SK-N-SH treated with all-trans-retinoic acid at 6 μM for 48 hours (cell line): Measurements from ENCODE around the gene SEC14L5.

Experiments
- ATAC-seq: fragments of 200-7000 bp; cut with Tn5 transposase; 3 replicates; pipeline ENCODE4 v1.9.1; 2020; ENCODE audit warnings: mild to moderate bottlenecking, moderate library complexity
- ARNTL ChIP-seq: fragments of 450-650 bp; formaldehyde crosslinking; IDR thresholded peaks from 2 replicates; pipeline ENCODE4 v1.5.0; 2020; ENCODE audit warnings: low read depth, mild to moderate bottlenecking, moderate library complexity, borderline replicate concordance
- CSDC2 ChIP-seq: fragments of 250-450 bp; sonication (Bioruptor Pico); IDR thresholded peaks from 2 replicates; pipeline ENCODE4 v1.5.0; 2020; ENCODE audit warnings: mild to moderate bottlenecking, moderate library complexity
- ESRRG ChIP-seq: fragments of 250-450 bp; sonication (Bioruptor Pico); IDR thresholded peaks from 2 replicates; pipeline ENCODE4 v1.6.1; 2021; ENCODE audit warnings: mild to moderate bottlenecking
- ISL1 ChIP-seq: fragments of 250-450 bp; sonication (Bioruptor Pico); IDR thresholded peaks from 2 replicates; pipeline ENCODE4 v2.1.2; 2022; ENCODE audit warnings: mild to moderate bottlenecking, moderate library complexity
- OSR1 ChIP-seq: fragments of 250-450 bp; sonication (Bioruptor Pico); IDR thresholded peaks from 2 replicates; pipeline ENCODE4 v1.8.0; 2022; ENCODE audit warnings: moderate library complexity, mild to moderate bottlenecking, inconsistent platforms
- PPARA ChIP-seq: fragments of 250-450 bp; sonication (Bioruptor Pico); IDR thresholded peaks from 2 replicates; pipeline ENCODE4 v1.5.0; 2020; ENCODE audit warnings: mild to moderate bottlenecking, borderline replicate concordance
- RARB ChIP-seq: fragments of 250-450 bp; sonication (Bioruptor Pico); IDR thresholded peaks from 2 replicates; pipeline ENCODE4 v1.8.0; 2021; ENCODE audit warnings: mild to moderate bottlenecking, moderate library complexity
- SNAI2 ChIP-seq: fragments of 250-450 bp; sonication (Bioruptor Pico); IDR thresholded peaks from 2 replicates; pipeline ENCODE4 v1.5.0; 2020; ENCODE audit warnings: mild to moderate bottlenecking, moderate library complexity
- TOX ChIP-seq: fragments of 250-450 bp; sonication (Bioruptor Pico); IDR thresholded peaks from 2 replicates; pipeline ENCODE4 v1.8.0; 2021; ENCODE audit warnings: mild to moderate bottlenecking, moderate library complexity, borderline replicate concordance
- ZC3H10 ChIP-seq: fragments of 250-450 bp; sonication (Bioruptor Pico); IDR thresholded peaks from 2 replicates; pipeline ENCODE4 v1.5.1; 2021; ENCODE audit warnings: mild to moderate bottlenecking, moderate library complexity
- ZFP3 ChIP-seq: fragments of 250-450 bp; sonication (Bioruptor Pico); IDR thresholded peaks from 2 replicates; pipeline ENCODE4 v1.5.0; 2020; ENCODE audit warnings: mild to moderate bottlenecking, moderate library complexity
- ZFP30 ChIP-seq: fragments of 450-650 bp; formaldehyde crosslinking; IDR thresholded peaks from 2 replicates; pipeline ENCODE4 v1.5.0; 2022; ENCODE audit warnings: mild to moderate bottlenecking, moderate library complexity
- ZNF565 ChIP-seq: fragments of 450-650 bp; formaldehyde crosslinking; conservative IDR thresholded peaks from 2 replicates; pipeline ENCODE4 v1.5.0; 2020; ENCODE audit warnings: low read depth, mild to moderate bottlenecking, moderate library complexity
- ZNF8 ChIP-seq: fragments of 450-650 bp; formaldehyde crosslinking; IDR thresholded peaks from 2 replicates; pipeline ENCODE4 v1.5.0; 2020; ENCODE audit warnings: mild to moderate bottlenecking, moderate library complexity
- TF ChIP-seq, protein P1 (sequence below): fragments of 250-450 bp; sonication (Bioruptor Pico); IDR thresholded peaks from 2 replicates; pipeline ENCODE4 v1.5.0; 2020; ENCODE audit warnings: mild to moderate bottlenecking, moderate library complexity
- TF ChIP-seq, protein P2 (sequence below): fragments of 250-450 bp; sonication (Bioruptor Pico); IDR thresholded peaks from 2 replicates; pipeline ENCODE4 v1.8.0; 2021; ENCODE audit warnings: low read depth, mild to moderate bottlenecking, moderate library complexity, borderline replicate concordance
- TF ChIP-seq, protein P3 (sequence below): fragments of 250-450 bp; sonication (Bioruptor Pico); IDR thresholded peaks from 2 replicates; pipeline ENCODE4 v1.8.0; 2020; ENCODE audit warnings: mild to moderate bottlenecking, moderate library complexity, borderline replicate concordance

SEC14L5 gene

DNA sequence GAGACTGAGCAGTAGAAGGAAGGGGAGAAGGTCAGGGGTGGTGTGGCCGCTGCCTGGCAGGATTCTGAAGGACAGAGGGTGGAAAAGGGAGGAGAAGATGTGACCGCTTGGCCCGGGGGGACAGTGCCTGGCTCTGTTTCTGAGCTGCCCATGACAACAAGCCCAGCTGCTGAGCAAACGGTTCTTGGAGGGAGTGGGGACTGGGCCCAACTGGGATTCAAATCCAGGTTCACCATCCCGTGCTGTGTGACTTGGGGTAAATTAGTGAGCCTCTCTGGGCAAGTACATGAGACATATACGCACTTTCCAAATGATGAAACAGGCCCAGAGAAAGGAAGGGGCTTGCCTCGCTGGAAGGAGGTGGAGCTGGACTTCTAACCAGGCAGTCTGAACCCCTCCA, 23.3 kb downstream of the SEC14L5 start:
- TF ChIP-seq PPARA (CRISPR knock-in tag) (no peak), ISL1 (no peak), TOX (no peak), ZFP3 (CRISPR knock-in tag) (no peak), OSR1 (CRISPR knock-in tag) (no peak), ESRRG (CRISPR knock-in tag) (no peak), ZFP30 (no peak), RARB (CRISPR knock-in tag) (no peak), ARNTL (CRISPR knock-in tag) (no peak), ZNF8 (CRISPR knock-in tag) (no peak), ZNF565 (CRISPR knock-in tag) (no peak), CSDC2 (CRISPR knock-in tag) (no peak), SNAI2 (CRISPR knock-in tag) (no peak), ZC3H10 (CRISPR knock-in tag) (no peak)
- TF ChIP-seq, protein P1, sequence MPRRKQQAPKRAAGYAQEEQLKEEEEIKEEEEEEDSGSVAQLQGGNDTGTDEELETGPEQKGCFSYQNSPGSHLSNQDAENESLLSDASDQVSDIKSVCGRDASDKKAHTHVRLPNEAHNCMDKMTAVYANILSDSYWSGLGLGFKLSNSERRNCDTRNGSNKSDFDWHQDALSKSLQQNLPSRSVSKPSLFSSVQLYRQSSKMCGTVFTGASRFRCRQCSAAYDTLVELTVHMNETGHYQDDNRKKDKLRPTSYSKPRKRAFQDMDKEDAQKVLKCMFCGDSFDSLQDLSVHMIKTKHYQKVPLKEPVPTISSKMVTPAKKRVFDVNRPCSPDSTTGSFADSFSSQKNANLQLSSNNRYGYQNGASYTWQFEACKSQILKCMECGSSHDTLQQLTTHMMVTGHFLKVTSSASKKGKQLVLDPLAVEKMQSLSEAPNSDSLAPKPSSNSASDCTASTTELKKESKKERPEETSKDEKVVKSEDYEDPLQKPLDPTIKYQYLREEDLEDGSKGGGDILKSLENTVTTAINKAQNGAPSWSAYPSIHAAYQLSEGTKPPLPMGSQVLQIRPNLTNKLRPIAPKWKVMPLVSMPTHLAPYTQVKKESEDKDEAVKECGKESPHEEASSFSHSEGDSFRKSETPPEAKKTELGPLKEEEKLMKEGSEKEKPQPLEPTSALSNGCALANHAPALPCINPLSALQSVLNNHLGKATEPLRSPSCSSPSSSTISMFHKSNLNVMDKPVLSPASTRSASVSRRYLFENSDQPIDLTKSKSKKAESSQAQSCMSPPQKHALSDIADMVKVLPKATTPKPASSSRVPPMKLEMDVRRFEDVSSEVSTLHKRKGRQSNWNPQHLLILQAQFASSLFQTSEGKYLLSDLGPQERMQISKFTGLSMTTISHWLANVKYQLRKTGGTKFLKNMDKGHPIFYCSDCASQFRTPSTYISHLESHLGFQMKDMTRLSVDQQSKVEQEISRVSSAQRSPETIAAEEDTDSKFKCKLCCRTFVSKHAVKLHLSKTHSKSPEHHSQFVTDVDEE (CRISPR knock-in tag) = no peak
- TF ChIP-seq, protein P2, sequence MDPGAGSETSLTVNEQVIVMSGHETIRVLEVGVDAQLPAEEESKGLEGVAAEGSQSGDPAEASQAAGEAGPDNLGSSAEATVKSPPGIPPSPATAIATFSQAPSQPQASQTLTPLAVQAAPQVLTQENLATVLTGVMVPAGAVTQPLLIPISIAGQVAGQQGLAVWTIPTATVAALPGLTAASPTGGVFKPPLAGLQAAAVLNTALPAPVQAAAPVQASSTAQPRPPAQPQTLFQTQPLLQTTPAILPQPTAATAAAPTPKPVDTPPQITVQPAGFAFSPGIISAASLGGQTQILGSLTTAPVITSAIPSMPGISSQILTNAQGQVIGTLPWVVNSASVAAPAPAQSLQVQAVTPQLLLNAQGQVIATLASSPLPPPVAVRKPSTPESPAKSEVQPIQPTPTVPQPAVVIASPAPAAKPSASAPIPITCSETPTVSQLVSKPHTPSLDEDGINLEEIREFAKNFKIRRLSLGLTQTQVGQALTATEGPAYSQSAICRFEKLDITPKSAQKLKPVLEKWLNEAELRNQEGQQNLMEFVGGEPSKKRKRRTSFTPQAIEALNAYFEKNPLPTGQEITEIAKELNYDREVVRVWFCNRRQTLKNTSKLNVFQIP (CRISPR knock-in tag) = no peak
- TF ChIP-seq, all 23 proteins: peak for 0
- ATAC-seq = no peak

DNA sequence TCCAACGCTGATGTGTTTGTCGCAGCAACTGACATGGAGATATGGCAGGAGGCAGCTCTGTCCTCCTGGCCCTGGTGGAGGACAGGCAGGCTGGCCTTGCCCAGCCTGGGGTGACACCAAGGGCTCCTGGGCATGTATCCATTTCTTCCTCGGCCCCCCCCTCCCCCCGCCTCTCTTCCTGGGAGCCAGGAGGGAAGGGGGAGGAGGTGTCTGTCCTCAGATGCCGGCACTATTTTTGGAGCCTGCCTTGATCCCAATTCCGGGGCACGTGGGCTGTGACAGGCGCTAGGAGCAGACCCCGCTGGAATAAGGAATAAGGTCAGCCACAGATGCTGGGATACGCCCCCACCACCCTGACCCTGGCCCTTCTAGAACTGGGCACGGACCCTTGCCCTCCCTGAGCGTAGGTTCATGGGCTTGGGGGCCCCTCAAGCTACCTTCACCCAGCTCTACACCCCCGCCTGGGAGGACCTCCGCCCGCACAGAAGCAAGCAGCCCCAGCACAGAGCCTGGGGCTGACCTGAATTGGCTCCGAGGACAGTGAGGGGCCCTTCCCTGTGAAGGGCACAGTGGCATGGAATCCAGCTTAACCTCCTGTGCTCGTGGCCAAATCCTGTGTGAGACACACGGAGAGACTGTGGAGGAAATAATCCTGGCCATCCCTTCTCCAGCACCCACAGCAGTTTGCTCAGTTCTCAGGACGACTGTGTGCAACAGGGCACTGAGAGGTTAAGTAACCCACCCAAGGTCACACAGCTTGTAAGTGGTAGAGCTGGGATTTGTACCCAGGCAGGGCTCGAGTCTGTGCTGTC, 24.1 kb downstream of the SEC14L5 start:
- no peak; the same call in 2 of the 3 replicates for ATAC-seq

More for the DNA sequence above, 24.1 kb downstream of the SEC14L5 start:
- TF ChIP-seq RARB (CRISPR knock-in tag) (no peak), ZNF565 (CRISPR knock-in tag) (no peak), ESRRG (CRISPR knock-in tag) (no peak), ZC3H10 (CRISPR knock-in tag) (no peak), ZFP3 (CRISPR knock-in tag) (no peak), SNAI2 (CRISPR knock-in tag) (no peak)
- TF ChIP-seq, protein P3, sequence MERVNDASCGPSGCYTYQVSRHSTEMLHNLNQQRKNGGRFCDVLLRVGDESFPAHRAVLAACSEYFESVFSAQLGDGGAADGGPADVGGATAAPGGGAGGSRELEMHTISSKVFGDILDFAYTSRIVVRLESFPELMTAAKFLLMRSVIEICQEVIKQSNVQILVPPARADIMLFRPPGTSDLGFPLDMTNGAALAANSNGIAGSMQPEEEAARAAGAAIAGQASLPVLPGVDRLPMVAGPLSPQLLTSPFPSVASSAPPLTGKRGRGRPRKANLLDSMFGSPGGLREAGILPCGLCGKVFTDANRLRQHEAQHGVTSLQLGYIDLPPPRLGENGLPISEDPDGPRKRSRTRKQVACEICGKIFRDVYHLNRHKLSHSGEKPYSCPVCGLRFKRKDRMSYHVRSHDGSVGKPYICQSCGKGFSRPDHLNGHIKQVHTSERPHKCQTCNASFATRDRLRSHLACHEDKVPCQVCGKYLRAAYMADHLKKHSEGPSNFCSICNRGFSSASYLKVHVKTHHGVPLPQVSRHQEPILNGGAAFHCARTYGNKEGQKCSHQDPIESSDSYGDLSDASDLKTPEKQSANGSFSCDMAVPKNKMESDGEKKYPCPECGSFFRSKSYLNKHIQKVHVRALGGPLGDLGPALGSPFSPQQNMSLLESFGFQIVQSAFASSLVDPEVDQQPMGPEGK (CRISPR knock-in tag) = no peak
- TF ChIP-seq, protein P1 (CRISPR knock-in tag) = no peak
- TF ChIP-seq, protein P2 (CRISPR knock-in tag) = no peak
